Mucosa of stomach (tissue), 1 donor: Measurements from ENCODE around the gene ADIPOR2.
"Not testable (repeated sequence)": the region's sequence is repeated elsewhere in the genome, so short reads cannot be mapped to it uniquely, and the experiment has no call there.

Experiments
- H3K27me3 ChIP-seq: one replicate; pipeline ENCODE4 v1.7.0; 2013; ENCODE audit warnings: mild to moderate bottlenecking, low read length; ENCODE audit not compliant: control insufficient read depth, insufficient read depth
- H3K36me3 ChIP-seq: one replicate; pipeline ENCODE4 v1.7.0; 2013; ENCODE audit warnings: low read length; ENCODE audit not compliant: control insufficient read depth, insufficient read depth
- H3K4me1 ChIP-seq: one replicate; pipeline ENCODE4 v1.7.0; 2013; ENCODE audit warnings: mild to moderate bottlenecking, low read length; ENCODE audit not compliant: control insufficient read depth, insufficient read depth
- H3K4me3 ChIP-seq: one replicate; pipeline ENCODE4 v1.7.0; 2013; ENCODE audit warnings: low read length
- H3K9ac ChIP-seq: one replicate; pipeline ENCODE4 v1.7.0; 2013; ENCODE audit warnings: mild to moderate bottlenecking, low read length, moderate library complexity
- H3K9me3 ChIP-seq: one replicate; pipeline ENCODE4 v1.7.0; 2013; ENCODE audit warnings: mild to moderate bottlenecking, low read length, moderate library complexity; ENCODE audit not compliant: control insufficient read depth
- donor health status: Pancreatic carcinoma.

Gene ADIPOR2

DNA sequence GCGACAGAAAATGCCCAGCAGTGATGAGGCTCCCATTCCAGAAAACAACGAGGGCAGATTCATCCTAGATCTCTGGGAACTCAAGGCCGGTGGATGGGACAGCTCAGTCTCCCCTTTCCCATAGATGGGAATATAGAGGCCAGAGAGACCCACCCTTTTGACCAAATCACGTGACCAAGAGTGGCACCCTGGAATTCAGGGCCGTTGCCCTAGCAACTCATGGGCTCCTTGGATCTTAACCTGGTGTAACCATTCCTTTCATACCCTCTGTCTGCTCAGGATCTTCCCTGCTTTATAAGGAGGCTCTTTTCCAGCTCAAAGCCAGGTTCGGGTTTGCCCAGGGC, 121.0 kb downstream of the ADIPOR2 start:
- Histone ChIP-seq H3K27me3 (peaks cover 9% of the 10 kb centered on the region), H3K36me3 (no peaks in the 10 kb centered on the region), H3K4me3 (no peak overlapping the region), H3K9ac (no peak overlapping the region), H3K4me1 (no peaks in the 10 kb centered on the region), H3K9me3 (no peaks in the 10 kb centered on the region)

DNA sequence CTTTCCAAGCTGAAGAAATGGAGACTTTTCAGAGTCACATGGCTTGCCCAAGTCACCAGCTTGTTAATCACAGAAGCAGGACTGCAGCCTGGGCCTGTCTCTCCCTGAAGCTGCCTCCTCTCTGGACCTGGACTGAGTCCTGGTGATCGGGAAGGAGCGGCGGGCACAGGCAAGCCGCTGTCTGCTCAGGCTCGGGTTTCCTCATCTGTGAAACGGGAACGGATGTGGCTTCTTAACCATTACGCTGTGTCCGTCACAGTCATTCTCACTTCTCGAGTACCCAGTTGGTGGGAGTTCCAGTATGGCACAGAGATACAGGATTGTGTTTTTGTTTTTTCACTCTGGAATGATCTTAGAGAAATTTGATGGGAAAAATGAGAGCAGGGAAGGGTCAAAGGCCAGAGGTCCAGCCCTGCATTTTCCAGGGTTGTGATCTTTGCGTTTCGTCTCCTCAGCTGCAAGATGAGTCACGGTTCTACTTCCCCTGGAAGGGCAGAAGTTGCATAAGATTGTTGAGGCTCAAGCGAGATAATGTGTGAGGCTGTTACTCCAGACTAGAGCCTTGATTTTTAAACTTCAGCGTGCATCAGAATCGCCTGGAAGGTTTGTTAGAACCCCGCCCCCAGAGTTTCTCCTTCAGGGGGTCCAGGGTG, 121.9 kb downstream of the ADIPOR2 start:
- Histone ChIP-seq H3K9me3 (no peaks in the 10 kb centered on the region), H3K27me3 (peaks cover 9% of the 10 kb centered on the region), H3K36me3 (no peaks in the 10 kb centered on the region), H3K4me1 (no peaks in the 10 kb centered on the region), H3K9ac (no peak overlapping the region), H3K4me3 (no peak overlapping the region)

DNA sequence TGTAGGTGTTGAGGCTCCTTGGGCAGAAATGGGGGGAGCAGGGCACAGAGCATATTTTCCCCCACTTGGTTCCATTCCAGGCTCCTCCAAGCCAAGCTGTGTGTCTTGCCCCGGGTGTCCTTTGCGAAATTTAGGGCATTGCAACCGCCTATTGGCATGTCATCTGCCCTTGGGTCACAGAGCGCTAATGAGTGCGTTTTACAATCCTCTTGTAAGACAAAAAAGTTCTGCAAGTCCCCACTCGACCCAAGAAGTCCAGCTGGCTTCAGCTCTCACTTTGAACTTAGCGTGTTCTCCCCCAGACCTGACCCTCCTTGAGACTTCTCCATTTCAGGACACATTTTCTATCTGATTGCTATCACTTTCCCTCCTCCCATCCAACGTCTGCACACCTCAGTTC, 123.4 kb downstream of the ADIPOR2 start:
- Histone ChIP-seq H3K27me3 (peaks cover 13% of the 10 kb centered on the region), H3K4me1 (no peaks in the 10 kb centered on the region), H3K4me3 (no peak overlapping the region), H3K9ac (no peak overlapping the region), H3K9me3 (no peaks in the 10 kb centered on the region), H3K36me3 (no peaks in the 10 kb centered on the region)

DNA sequence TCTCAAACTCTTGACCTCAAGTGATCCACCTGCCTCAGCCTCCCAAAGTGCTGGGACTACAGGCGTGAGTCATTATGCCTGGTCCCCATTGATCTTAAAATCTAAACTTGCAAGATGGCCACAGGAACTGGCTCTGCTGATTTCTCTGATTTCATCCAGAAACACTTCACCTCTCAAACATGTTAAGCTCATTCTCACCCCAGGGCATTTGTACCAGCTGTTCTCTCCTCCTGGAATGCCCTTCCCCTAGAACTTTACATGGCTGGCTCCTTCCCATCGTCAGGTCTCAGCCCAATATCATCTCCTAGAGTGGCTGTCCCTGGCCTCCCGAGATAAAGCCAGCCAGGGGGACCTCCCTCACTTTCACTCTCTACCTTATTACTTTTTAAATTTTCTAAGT, 124.2 kb downstream of the ADIPOR2 start:
- Histone ChIP-seq H3K36me3 (no peaks in the 10 kb centered on the region), H3K9me3 (no peaks in the 10 kb centered on the region), H3K27me3 (peaks cover 21% of the 10 kb centered on the region), H3K9ac (no peak overlapping the region), H3K4me1 (no peaks in the 10 kb centered on the region), H3K4me3 (no peak overlapping the region)

DNA sequence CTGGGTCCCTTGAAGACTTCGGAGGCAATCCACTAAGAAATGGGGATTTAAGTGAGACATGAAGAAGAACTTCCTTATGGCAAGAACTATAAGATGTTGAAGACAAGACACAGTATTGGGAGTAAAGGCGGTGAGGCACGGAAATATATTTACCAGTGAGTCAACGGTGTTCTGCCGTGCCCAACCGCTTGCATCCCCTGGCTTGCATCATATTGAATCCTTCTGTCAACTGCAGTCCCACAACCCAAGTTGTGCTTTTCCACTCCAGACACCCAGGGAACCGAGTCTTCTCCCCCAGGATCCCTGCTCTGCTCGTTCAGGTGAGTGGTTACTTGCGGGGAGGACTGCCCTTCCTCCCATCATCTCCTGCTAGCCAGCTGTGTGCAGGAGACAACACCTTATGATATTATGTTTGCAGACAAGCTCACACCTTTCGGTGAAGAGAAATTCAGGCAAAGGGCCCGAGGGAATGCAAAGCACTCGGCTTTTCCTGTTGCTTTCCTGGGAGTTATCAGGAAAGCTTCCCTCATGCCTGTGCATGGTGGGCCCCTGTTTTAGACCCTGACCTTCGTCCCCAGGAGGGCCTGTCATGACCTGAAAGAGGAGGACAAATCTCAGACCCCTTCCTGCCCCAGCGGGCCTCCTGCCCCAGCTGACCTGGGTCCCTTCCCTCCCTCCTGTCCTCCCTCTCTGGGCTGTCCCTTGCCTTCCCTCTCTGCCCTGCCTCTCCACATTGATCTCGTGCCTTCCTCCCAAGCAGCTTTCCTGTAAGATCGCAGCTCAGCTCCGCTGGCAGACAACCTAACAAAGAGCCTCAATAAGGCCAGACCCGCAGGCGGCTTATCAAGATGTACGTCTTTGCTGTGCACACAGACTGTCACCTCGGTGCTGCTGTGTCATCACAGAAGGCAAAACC, 125.2 kb downstream of the ADIPOR2 start:
- Histone ChIP-seq H3K36me3 (no peaks in the 10 kb centered on the region), H3K4me1 (no peaks in the 10 kb centered on the region), H3K9ac (no peak overlapping the region), H3K9me3 (no peaks in the 10 kb centered on the region), H3K4me3 (no peak overlapping the region), H3K27me3 (peaks cover 31% of the 10 kb centered on the region)

DNA sequence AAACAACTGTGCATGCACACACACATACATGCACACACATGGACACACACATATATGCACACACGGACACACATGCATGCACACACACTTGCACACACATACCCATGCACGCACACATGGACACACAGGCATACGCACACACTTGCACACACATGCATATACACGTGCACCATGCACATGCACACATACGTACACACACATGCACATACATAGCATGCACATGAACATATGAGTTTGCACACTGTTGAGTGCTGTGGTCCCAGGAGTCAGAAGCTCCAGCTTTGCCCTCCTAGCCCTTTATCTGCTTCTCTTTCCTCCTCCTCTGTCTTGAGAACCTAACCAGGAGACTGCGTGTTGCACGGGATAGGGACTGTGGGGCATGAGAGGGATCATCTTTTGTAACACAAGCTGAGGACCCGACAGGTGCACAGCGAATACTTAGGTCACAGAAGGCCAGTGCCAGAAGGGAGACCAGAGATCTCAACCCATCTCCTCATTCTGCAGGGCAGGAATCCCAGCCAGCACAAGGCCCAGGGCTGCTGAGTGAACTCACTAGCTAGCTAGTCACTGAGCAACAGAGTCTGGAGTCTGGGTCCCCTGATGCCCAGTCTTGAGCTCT, 126.0 kb downstream of the ADIPOR2 start:
- Histone ChIP-seq H3K9ac (no peak overlapping the region), H3K4me3 (no peak overlapping the region), H3K36me3 (no peaks in the 10 kb centered on the region), H3K4me1 (no peaks in the 10 kb centered on the region), H3K27me3 (peaks cover 38% of the 10 kb centered on the region), H3K9me3 (no peaks in the 10 kb centered on the region)

DNA sequence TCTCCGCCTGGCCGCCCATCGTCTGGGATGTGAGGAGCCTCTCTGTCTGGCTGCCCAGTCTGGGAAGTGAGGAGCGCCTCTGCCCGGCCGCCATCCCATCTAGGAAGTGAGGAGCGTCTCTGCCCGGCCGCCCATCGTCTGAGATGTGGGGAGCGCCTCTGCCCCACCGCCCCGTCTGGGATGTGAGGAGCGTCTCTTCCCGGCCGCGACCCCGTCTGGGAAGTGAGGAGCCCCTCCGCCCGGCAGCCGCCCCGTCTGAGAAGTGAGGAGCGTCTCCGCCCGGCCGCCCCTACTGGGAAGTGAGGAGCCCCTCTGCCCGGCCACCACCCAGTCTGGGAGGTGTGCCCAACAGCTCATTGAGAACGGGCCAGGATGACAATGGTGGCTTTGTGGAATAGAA, 127.1 kb downstream of the ADIPOR2 start:
- H3K27me3 ChIP-seq: peaks cover 49% of the 10 kb centered on the region
- not testable (repeated sequence) for H3K4me1 ChIP-seq, H3K4me3 ChIP-seq, H3K9ac ChIP-seq, H3K36me3 ChIP-seq, H3K9me3 ChIP-seq

DNA sequence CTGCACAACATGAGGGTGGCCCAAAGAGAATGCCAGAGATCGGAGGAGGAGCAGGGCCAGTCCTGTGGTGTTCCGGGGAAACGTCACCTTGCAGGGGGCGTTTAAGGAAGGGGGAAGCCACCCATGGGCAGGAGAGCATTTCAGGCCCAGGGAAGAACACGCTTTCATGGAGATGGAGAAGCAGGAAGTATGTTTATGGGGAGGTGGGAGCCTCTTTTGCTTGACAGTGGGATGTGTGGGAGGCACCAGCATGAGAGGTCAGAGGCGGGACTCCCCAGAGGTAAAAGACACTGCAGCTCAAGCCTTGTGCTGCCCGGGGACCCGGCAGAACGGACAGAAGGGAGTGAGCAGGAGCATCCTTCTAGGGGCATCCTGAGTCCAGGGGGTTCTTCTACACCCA, 128.2 kb downstream of the ADIPOR2 start:
- H3K9ac ChIP-seq: no peak overlapping the region
- no peaks in the 10 kb centered on the region for H3K4me1 ChIP-seq
- H3K9me3 ChIP-seq: no peaks in the 10 kb centered on the region
- H3K36me3 ChIP-seq: no peaks in the 10 kb centered on the region
- H3K27me3 ChIP-seq: peaks cover 55% of the 10 kb centered on the region
- H3K4me3 ChIP-seq: no peak overlapping the region

DNA sequence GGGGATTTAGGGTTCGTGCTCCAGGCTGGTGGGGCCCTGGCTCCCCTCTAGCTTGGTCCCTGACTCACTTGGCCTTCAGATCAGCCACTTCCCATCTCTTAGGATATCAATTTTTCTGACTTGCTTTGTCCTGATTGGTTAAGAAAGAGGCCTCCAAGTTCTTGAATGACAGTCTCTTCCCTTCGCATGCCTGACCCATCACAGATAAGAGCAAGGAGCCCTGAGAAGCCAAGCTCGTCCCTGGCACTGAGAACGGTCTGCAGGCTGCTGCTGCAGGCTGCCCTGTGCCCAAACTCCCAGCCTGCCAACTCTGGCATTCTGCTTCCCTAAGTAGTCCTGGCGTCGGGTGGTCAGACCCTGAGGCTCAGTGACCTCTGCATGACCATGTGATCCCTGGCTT, 128.7 kb downstream of the ADIPOR2 start:
- Histone ChIP-seq H3K4me3 (no peak overlapping the region), H3K27me3 (peaks cover 52% of the 10 kb centered on the region), H3K9ac (no peak overlapping the region), H3K9me3 (no peaks in the 10 kb centered on the region), H3K36me3 (no peaks in the 10 kb centered on the region), H3K4me1 (no peaks in the 10 kb centered on the region)

DNA sequence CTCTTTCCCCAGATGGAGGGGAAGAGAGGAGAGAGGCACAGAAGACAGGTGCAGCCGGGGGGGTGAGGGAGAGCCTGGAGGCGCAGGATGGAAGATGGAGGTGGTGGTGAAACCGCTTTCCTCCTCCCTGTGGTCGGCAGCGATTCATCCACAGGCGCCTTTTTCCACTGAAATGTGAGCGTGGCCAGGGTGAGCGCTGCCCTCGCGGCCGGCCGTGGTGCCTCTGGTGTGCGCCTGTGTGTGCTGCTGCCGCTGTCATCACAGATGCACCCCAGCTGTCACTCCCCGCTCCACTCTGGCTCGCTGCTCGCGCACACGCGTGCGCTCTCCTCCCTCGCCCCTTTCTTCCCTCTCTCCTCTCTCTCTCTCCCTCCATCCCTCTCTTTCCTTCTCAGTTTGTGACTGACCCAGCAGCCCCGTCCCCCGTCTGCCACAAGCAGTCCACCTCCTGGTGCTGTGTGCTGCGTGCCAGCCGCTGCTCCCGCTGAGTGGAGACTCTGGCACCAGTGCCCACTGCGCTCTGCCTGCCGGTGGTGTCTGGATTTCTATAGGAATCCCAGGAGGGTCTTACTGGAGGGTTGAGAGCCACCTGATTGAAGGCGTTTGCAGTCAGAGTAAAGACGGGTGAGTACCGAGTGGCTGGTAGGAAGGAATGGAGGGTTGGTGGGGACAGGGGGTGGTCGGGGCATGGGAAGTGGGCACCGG, 129.5 kb downstream of the ADIPOR2 start, which contains the start of gene LRTM2:
Gene LRTM2 (plus strand): TSS at position 375 of the 705 bp plus-strand sequence. CDS start 7,584 bp downstream, outside the sequence.
- Histone ChIP-seq H3K9me3 (no peaks in the 10 kb centered on the region), H3K4me3 (no peak within 1 kb of the TSS), H3K36me3 (no peaks in the 10 kb centered on the region), H3K4me1 (no peaks in the 10 kb centered on the region), H3K27me3 (peaks cover 52% of the 10 kb centered on the region), H3K9ac (no peak within 1 kb of the TSS)

DNA sequence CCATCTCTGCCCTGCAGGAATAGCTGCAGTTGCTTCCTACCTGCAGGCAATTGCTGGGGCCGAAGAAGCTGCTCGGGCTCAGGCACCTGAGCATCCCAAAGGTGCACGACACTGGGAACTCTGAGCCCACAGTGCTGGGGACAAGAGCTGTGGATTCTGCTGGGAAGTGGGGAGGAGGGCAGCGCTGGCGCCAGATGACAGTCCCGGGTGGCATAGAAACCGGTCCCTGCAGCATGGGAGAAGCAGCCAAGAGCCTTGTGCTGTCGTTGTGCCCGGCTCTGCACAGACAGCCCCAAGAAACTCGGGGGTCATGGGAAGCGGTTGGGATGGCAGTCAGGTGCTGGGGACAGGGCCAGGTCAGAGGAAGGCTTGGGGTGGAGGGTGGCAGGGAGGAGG, 130.0 kb downstream of the ADIPOR2 start:
- Histone ChIP-seq H3K27me3 (peaks cover 52% of the 10 kb centered on the region), H3K9ac (no peak overlapping the region), H3K4me3 (no peak overlapping the region), H3K4me1 (no peaks in the 10 kb centered on the region), H3K9me3 (no peaks in the 10 kb centered on the region), H3K36me3 (no peaks in the 10 kb centered on the region)

DNA sequence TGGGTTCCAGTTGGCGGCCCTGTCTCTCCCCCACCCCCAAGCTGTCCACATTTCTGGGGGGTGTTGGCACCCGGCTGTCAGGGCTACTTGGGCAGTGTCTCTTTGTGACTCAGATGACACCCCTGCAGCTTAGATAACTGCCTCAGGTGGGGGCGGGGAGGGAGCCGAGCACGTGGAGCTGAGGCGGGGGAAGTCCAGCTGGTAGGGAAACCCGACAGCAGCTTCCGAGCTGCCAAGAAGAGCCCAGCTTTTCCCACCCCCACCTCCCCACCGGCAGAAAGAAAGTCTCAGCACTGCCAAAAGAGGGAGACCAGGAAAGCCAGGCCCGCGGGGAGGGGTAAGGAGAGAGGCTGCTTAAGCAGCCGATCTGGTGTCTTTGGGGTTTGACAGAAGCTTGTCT, 130.9 kb downstream of the ADIPOR2 start:
- Histone ChIP-seq H3K9me3 (no peaks in the 10 kb centered on the region), H3K27me3 (peaks cover 52% of the 10 kb centered on the region), H3K9ac (no peak overlapping the region), H3K4me3 (no peak overlapping the region), H3K36me3 (no peaks in the 10 kb centered on the region), H3K4me1 (no peaks in the 10 kb centered on the region)
